ENCODE results near the gene CHCHD6. TPM values are rescaled to one million over a fixed set of nuclear protein-coding genes. Genes with fewer than 3 reads are reported as not detected.
A peak's percentile ranks its signal among the peaks of the same experiment; 100 is the strongest.

The CHCHD6 gene
- total and polyA plus RNA-seq, 12 donors = 10.6 to 22.5 (median 17.6) TPM

DNA sequence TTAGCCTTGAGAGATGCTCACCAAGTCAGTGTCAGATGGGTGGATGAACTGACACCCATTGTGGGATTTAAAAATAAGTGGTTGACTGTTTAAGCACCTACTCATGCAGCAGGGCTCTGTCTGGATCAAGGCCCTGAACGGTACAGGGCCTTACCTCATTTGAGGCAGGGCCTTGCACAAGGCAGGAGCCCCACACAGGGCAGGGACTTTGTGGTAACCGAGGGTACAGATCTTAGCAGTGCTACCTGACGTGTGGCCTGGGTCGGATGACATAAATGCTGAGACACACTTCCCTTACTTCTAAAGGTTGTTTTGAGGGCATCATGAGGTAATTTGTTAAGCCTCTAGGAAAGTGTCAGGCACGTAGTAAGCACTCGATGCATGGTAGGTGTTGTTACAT lies 219.4 kb downstream of the CHCHD6 start:
- intact Hi-C loops (cut with DNase I) = no loop called here
- Histone ChIP-seq H3K4me3 (no peak overlapping the region), H3K27me3 (no peaks in the 10 kb centered on the region), H3K9me3 (replicated peaks in 1 of 3) (no peaks in the 10 kb centered on the region), H3K36me3 (replicated peaks in 1 of 2) (no peaks in the 10 kb centered on the region), H3K4me1 (replicated peaks in 1 of 2) (peaks cover 0 to 33% of the 10 kb centered on the region in 2 donors), H3K27ac (no peak overlapping the region)
- 91 to 97% (median 95%) methylated on average over 6 of the region's 6 CpGs for WGBS, 4 donors
- no peak for DNase-seq
- TF ChIP-seq POLR2A (IDR thresholded peaks at IDR 0.05) (no peak), CTCF (IDR thresholded peaks at IDR 0.05) (no peak)

GRCh38 chr3:126923895-126924294 lies 219.9 kb downstream of the CHCHD6 start:
- TF ChIP-seq CTCF (IDR thresholded peaks at IDR 0.05) (no peak), POLR2A (IDR thresholded peaks at IDR 0.05) (no peak)
- no peak for DNase-seq
- no peaks in the 10 kb centered on the region for H3K27me3 ChIP-seq
- intact Hi-C loops (cut with DNase I) = no loop called here
- H3K4me1 ChIP-seq (replicated peaks in 1 of 2) = peaks cover 0 to 33% of the 10 kb centered on the region in 2 donors
- H3K4me3 ChIP-seq = no peak overlapping the region
- no peaks in the 10 kb centered on the region for H3K9me3 ChIP-seq (replicated peaks in 1 of 3)
- no peak overlapping the region for H3K27ac ChIP-seq
- H3K36me3 ChIP-seq (replicated peaks in 1 of 2) = no peaks in the 10 kb centered on the region
- WGBS, 4 donors = 94 to 98% (median 96%) methylated on average over 7 of the region's 7 CpGs

DNA sequence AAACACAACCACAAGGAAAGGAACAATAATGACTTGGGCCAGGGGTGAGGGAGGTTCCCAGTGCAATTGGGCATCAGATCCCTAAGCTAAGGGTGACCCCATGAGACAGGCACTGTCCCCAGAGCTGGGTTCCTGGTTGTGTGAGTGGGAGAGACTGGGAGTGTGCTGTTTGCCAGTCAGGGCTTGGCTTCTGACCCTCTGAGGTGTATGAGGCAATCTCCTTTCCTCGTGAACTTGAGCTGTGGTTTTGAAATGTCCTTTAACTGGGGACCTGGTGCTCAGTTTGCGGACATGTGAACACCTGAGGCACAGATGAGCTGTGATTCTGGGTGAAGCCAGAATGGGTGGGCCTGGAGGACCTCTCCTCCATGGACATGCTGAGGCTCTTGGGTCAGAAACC lies 220.4 kb downstream of the CHCHD6 start:
- 89 to 95% (median 92%) methylated on average over 2 of the region's 2 CpGs; no CpG with 5 or more reads in 1 of the 4 donors for WGBS, 4 donors
- TF ChIP-seq POLR2A (IDR thresholded peaks at IDR 0.05) (no peak), CTCF (IDR thresholded peaks at IDR 0.05) (no peak)
- Histone ChIP-seq H3K27me3 (no peaks in the 10 kb centered on the region), H3K27ac (peak overlapping the region in 1 of 5 donors; percentile 56), H3K4me1 (replicated peaks in 1 of 2) (peaks cover 0 to 33% of the 10 kb centered on the region in 2 donors), H3K36me3 (replicated peaks in 1 of 2) (no peaks in the 10 kb centered on the region), H3K9me3 (replicated peaks in 1 of 3) (no peaks in the 10 kb centered on the region), H3K4me3 (no peak overlapping the region)
- DNase-seq = no peak
- intact Hi-C loops (cut with DNase I) = no loop called here

DNA sequence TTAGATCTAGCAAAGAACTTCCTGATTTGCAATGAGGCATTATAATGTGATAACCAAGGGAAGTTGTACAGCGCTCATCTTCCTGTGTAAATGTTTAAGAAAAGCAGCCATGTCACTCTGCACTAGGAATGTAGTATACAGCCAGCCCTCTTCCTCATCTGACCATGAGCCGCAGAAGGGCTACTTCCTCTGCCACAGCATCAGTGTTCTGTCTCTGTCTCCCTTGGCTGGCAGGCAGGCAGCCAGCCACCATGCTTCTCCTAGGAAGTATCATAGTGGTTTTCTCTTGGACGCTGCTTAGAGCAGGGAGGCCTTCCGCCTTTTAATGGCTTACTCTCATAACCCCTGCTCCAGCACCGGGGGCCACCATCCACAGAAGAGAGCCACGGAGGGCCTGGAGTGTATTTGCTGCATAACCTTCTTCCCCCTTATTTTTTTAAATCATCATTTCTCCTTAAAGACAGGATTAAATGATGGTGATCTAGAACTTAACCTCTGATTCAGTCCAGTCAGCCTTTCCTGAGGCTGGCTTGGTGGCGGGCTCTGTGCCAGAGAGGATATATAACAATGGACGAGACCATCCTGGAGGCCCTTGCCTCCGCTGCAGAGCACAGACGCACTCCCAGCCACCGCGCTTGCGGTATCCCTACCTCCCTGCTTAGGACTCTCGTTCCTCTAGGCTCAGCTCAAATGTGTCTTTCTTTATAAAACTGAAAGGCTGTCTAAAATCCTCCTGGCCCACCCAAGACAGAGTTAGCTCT lies 221.6 kb downstream of the CHCHD6 start:
- TF ChIP-seq POLR2A (IDR thresholded peaks at IDR 0.05) = no peak
- TF ChIP-seq CTCF (IDR thresholded peaks at IDR 0.05) = no peak
- H3K4me1 ChIP-seq (replicated peaks in 1 of 2) = peaks cover 0 to 33% of the 10 kb centered on the region in 2 donors
- no peaks in the 10 kb centered on the region for H3K27me3 ChIP-seq
- H3K36me3 ChIP-seq (replicated peaks in 1 of 2) = no peaks in the 10 kb centered on the region
- DNase-seq = peak in 5 of 7 donors; percentile 31 to 66 (median 47)
- H3K4me3 ChIP-seq = no peak overlapping the region
- H3K27ac ChIP-seq = peak overlapping the region in 2 of 5 donors; percentile 38 to 56
- no peaks in the 10 kb centered on the region for H3K9me3 ChIP-seq (replicated peaks in 1 of 3)
- 71 to 82% (median 79%) methylated on average over 13 to 14 of the region's 14 CpGs for whole genome bisulfite sequencing, 4 donors
- intact Hi-C loops (cut with DNase I) = no loop called here

All from adrenal gland (tissue), 12 donors.